HG03520 (cell line): Measurements from ENCODE around the gene GTF2B.
"Not testable (repeated sequence)": the region's sequence is repeated elsewhere in the genome, so short reads cannot be mapped to it uniquely, and the experiment has no call there.

ENCODE experiments used
- ATAC-seq: cut with Tn5 transposase; IDR thresholded peaks from one replicate; pipeline ENCODE4 v1.9.1; 2021; ENCODE audit warnings: mild to moderate bottlenecking, moderate library complexity; ENCODE audit not compliant: unreplicated experiment

Gene GTF2B, protein sequence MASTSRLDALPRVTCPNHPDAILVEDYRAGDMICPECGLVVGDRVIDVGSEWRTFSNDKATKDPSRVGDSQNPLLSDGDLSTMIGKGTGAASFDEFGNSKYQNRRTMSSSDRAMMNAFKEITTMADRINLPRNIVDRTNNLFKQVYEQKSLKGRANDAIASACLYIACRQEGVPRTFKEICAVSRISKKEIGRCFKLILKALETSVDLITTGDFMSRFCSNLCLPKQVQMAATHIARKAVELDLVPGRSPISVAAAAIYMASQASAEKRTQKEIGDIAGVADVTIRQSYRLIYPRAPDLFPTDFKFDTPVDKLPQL

DNA sequence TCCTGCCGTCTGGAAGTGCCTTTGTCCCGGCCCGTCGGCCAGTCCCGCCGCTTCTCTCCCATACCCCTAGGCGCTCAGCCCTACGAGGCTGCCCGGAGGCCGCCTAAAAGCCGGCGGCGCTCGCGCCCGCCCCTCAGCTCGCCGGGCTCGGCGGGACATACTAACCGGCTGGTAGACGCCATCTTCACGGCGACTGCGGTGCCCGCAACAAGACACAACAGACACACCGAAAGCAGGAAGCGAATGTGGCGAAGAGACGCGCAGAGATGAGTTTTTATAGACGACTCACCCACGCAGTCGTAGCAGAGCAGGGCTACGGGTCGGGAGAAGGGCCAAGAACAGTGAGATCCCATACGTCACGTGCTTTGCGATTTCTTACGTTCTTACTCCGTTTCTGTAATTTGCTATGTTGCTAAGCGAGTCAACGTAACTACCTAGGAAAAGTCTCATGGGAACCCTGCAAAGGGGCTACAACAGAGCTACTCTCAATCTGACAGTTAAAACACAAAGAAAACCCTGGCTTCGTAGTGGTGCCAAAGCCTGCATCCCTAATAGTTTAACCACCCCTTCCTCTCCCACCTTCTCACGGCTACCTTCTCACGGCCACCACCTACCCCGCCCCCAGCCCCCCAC is at the start of gene GTF2B:
GTF2B (minus strand) TSS at position 250 of the 633 bp plus-strand sequence; CDS start at position 182, 68 bp downstream.
- peak; percentile 84 for ATAC-seq

- ATAC-seq, result not testable (repeated sequence)
These were observed 47.2 kb upstream of the GTF2B start for GRCh38 chr1:88938528-88938927.

- no peak for ATAC-seq
These were observed 45.5 kb upstream of the GTF2B start for GRCh38 chr1:88936760-88937342.

DNA sequence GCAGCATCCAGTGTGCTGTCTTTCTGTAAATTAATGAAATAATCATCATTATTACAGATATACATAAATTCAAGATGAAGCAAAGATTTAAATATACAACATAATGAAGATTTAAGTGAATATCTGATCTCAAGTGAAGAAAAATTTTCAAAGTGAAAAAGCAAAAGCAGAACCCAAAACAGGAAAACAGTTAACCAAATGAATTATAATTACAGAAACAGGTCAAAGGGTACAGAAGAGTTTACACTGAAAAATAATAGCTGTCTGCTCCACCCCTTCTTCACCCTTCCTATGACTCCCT is 44.8 kb upstream of the GTF2B start:
- no peak for ATAC-seq

GRCh38 chr1:88935522-88936222 is 44.3 kb upstream of the GTF2B start:
- no peak for ATAC-seq

DNA sequence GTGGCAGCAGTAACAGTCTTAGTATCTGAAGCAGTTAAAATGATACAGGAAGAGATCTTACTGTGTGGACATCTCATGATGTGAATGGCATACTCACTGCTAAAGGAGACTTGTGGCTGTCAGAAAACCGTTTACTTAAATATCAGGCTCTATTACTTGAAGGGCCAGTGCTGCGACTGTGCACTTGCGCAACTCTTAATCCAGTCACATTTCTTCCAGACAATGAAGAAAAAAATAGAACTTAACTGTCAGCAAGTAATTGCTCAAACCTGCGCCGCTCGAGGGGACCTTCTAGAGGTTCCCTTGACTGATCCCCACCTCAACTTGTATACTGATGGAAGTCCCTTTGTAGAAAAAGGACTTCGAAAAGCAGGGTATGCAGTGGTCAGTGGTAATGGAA is 38.8 kb upstream of the GTF2B start:
- not testable (repeated sequence) for ATAC-seq

DNA sequence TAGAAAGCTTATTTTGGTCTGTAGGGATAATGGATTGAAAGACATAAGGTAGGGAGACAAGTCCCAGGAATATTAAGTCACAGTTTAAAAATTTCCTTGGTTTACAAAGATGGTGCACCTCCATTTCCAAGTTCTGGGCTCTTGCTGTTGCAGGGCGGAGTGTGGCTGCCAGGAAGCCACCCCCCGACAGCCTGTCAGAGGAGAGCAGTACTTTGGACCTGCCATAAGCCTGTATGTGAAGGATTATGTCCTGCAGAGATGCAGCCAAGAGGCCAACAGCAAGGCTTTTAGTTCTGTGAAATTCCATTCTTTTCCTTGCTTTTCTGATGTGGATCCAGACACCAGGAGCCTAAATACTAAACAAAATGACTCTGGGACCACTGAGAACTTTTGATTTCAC is 31.9 kb upstream of the GTF2B start:
- no peak for ATAC-seq

DNA sequence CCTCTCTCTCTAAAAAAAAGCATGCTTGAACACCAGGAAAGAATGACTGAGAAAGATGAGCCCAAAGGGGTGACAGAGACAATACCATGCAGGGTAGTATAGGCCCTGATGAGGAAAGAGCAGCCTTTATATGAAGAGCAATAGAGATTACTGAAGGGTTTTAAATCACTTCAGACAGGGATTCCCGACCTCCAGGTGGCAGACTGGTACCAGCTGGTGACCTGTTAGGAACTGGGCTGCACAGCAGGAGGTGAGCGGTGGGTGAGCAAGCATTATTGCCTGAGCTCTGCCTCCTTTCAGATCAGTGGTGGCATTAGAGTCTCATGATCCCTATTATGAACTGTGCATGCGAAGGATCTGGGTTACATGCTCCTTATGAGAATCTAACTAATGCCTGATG is 30.8 kb upstream of the GTF2B start:
- ATAC-seq, result no peak

GRCh38 chr1:88920845-88921244 is 29.5 kb upstream of the GTF2B start:
- ATAC-seq, result no peak

DNA sequence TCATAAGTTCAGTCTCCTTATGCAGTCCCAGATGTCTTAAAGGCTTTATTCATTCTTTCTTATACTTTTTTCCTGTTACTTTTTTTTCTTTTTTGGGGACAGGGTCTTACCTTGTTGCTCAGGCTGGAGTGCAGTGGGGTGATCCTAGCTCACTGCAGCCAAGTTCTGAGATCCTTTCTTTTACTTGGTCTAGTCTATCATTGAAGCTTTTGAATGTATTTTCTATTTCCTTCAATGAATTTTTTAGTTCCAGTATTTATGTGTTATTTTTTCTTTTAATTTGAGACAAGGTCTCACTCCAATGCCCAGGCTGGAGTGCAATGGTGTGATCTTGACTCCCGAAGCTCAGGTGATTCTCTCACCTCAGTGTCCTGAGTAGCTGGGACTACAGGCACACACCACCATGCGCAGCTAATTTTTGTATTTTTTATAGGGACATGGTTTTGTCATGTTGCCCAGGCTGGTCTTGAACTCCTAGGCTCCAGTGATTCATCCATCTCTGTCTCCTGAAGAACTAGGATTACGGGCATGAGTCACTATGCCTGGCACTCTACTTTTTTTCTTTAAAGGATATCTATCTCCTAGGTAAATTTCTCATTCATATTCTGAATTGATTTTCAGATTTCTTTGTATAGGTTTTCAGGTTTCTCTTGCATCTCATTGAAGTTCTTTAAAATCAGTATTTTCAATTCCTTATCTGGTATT is 26.1 kb upstream of the GTF2B start:
- no peak for ATAC-seq

- no peak for ATAC-seq
These were observed 25.5 kb upstream of the GTF2B start for GRCh38 chr1:88916883-88917282.

DNA sequence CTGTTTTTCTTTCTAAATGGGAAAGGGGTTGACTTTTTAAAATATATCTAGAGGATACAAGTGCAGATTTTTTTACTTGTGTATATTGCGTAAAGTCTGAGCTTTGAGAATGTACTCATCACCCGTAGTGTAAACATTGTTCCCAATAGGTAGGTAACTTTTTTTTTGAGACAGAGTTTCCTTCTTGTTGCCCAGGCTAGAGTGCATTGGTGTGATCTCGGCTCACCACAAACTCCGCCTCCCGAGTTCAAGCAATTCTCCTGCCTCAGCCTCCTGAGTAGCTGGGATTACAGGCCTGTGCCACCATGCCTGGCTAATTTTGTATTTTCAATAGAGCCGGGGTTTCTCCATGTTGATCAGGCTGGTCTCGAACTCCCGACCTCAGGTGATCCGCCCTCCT is 20.4 kb upstream of the GTF2B start:
- not testable (repeated sequence) for ATAC-seq

GRCh38 chr1:88911161-88911560 is 19.8 kb upstream of the GTF2B start:
- no peak for ATAC-seq

DNA sequence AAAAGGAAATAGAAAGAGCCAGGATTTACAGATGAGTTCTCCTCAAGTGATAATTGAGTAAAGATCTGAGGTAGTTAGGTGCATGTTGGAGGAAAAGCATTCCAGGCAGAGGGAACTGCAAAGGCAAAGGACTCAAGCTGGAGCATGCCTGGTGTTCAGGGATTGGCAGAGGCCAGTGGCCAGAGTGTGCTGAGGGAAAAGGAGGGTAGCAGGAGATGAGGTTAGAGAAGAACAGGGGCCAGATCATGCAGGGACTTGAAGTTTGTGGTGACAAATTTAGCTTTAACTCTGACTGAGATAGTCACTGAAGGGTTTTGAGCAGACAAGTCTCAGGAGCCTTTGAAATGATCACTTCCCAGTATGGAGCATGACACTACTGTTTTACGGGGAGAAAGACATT is 19.0 kb upstream of the GTF2B start:
- ATAC-seq, result no peak

DNA sequence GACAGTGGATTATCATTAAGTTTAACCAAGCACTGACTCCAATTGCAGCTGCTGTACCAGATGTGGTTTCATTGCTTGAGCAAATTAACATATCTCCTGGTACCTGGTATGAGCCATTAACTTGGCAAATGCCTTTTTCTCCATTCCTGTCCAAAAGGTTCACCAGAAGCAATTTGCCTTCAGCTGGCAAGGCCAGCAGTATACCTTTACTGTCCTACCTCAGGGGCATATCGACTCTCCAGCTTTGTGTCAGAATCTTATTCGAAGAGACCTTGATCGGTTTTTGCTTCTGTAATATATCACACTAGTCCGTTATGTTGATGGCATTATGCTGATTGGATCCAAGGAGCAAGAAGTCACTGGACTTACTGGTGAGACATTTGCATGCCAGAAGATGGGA is 9.5 kb upstream of the GTF2B start:
- ATAC-seq, result no peak

DNA sequence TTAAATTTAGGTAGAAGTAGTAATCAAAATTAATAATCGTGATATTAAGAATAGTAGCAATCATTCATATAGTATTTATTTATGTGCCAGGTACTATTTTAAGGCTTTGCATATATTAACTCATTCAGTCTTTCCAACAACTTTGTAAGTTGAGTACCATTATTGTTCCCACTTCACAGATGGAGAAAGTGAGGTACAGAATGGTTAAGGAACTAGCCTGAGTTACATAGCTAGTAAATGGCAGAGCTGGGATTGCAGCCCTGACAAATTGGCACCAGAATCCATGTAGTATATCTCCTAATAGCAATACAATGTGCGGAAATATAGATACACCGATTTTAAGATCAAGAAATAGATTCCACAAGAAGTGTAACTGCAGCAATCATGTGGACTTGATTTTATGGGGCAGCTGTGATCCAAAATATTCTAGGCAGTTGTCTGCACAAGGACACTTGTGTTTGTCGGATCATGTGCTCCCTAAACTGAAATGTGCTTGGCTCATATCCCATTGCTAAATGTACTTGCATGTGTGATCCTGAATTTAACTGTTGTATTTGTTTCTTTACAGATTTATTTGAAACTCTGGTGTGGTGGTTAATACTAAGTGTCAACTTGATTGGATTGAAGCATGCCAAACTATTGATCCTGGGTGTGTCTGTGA is 5.8 kb upstream of the GTF2B start:
- ATAC-seq, result no peak

DNA sequence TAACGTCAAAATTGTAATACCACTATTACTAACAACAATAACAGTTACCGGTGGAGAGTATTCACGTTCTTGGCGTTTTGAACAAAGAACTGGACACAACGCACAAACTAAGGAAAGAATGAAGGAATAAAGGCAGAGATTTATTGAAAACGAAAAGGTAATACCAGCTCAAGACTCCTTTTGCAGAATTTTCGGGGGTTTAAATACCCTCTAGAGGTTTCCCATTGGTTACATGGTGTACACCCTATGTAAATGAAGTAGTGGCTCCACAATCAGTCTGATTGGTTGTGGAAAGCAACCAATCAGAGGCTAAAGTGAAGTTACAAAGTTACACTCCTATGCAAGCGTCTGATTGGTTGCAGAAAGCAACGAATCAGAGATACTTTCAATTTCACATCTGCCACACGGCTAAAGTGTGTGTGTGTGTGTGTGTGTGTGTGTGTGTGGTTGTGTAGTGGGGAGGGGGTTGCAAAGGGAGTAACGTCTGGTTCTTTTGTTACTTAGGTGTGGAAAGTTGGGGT is 1.1 kb upstream of the GTF2B start:
- ATAC-seq, result no peak

DNA sequence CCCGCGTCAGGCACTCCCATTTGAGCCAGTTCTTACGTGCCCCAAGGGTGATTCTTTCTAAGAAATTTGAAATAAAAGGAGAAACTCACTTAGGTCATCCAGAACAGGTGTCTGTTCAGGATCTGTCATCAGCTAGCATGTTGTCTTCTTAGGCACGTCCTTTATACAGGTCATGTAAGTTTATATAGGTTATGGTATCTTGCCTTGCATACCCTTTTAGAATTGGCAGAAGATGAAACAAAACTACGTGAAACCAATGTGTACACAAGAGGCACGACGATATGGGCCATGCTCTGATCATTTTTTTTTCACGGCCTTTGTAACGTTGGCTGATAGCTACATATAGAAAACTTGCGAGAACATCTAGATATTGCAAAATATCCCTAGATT is 579 bp upstream of the GTF2B start:
- ATAC-seq, result no peak

- no peak for ATAC-seq
These were observed 513 bp downstream of the GTF2B start for GRCh38 chr1:88890791-88891317.

GRCh38 chr1:88890131-88890530 is 1.2 kb downstream of the GTF2B start:
- no peak for ATAC-seq
